ENCODE measurements around the gene ITPRID2. TPM values are rescaled to one million over a fixed set of nuclear protein-coding genes. Genes with fewer than 3 reads are reported as not detected.

The ITPRID2 gene
- total RNA-seq, 1 donor = 286 TPM

GRCh38 chr2:181878448-181878847, 13.1 kb upstream of the ITPRID2 start:
- DNase-seq (ENCODE audit: low read depth) = no peak
- no peak for TF ChIP-seq CTCF (IDR thresholded peaks at IDR 0.05; ENCODE audit: insufficient read depth, low read length)
- no peak overlapping the region for H3K4me3 ChIP-seq (ENCODE audit: low read depth, low read length)

- no peak overlapping the region for H3K4me3 ChIP-seq (ENCODE audit: low read depth, low read length)
- no peak for TF ChIP-seq CTCF (IDR thresholded peaks at IDR 0.05; ENCODE audit: insufficient read depth, low read length)
- DNase-seq (ENCODE audit: low read depth) = no peak
Measured at GRCh38 chr2:181879295-181879694, 12.2 kb upstream of the ITPRID2 start.

GRCh38 chr2:181882246-181883020, 9.1 kb upstream of the ITPRID2 start:
- TF ChIP-seq CTCF (IDR thresholded peaks at IDR 0.05; ENCODE audit: insufficient read depth, low read length) = no peak
- no peak for DNase-seq (ENCODE audit: low read depth)

GRCh38 chr2:181884601-181885000, 6.9 kb upstream of the ITPRID2 start:
- H3K4me3 ChIP-seq (ENCODE audit: low read depth, low read length) = no peak overlapping the region
- no peak for TF ChIP-seq CTCF (IDR thresholded peaks at IDR 0.05; ENCODE audit: insufficient read depth, low read length)
- DNase-seq (ENCODE audit: low read depth) = no peak

More at GRCh38 chr2:181882246-181883020, 9.1 kb upstream of the ITPRID2 start:
- H3K4me3 ChIP-seq (ENCODE audit: low read depth, low read length) = no peak overlapping the region

GRCh38 chr2:181885096-181885495, 6.4 kb upstream of the ITPRID2 start:
- DNase-seq (ENCODE audit: low read depth) = no peak
- TF ChIP-seq CTCF (IDR thresholded peaks at IDR 0.05; ENCODE audit: insufficient read depth, low read length) = no peak
- H3K4me3 ChIP-seq (ENCODE audit: low read depth, low read length) = no peak overlapping the region

GRCh38 chr2:181886192-181886591, 5.3 kb upstream of the ITPRID2 start:
- peak; percentile 49 for DNase-seq (ENCODE audit: low read depth)
- no peak overlapping the region for H3K4me3 ChIP-seq (ENCODE audit: low read depth, low read length)
- TF ChIP-seq CTCF (IDR thresholded peaks at IDR 0.05; ENCODE audit: insufficient read depth, low read length) = no peak

- no peak for DNase-seq (ENCODE audit: low read depth)
- TF ChIP-seq CTCF (IDR thresholded peaks at IDR 0.05; ENCODE audit: insufficient read depth, low read length) = no peak
- no peak overlapping the region for H3K4me3 ChIP-seq (ENCODE audit: low read depth, low read length)
Measured at GRCh38 chr2:181887045-181887444, 4.5 kb upstream of the ITPRID2 start.

Data from fibroblast of the aortic adventitia (primary cell).